SU-DHL-6 (cell line): Measurements from ENCODE around the gene TSC22D4.

Source experiments
- H2AFZ ChIP-seq: fragments of 200-600 bp; sonication (generic); 2 replicates; pipeline ENCODE4 v1.6.1; 2014; ENCODE audit warnings: low read depth, mild to moderate bottlenecking, moderate library complexity, mixed read lengths, antibody characterized with exemption, low read length; ENCODE audit not compliant: severe bottlenecking
- H3F3A ChIP-seq: fragments of 200-600 bp; shearing (Covaris generic); 2 replicates; pipeline ENCODE4 v1.6.0; 2016; ENCODE audit warnings: antibody characterized with exemption, mild to moderate bottlenecking; ENCODE audit not compliant: insufficient read depth
- H3K27ac ChIP-seq: fragments of 200-600 bp; sonication (generic); 2 replicates; pipeline ENCODE4 v1.5.1; 2016; ENCODE audit warnings: low read depth, mild to moderate bottlenecking, low read length, moderate library complexity, mixed read lengths
- H3K27me3 ChIP-seq: fragments of 200-600 bp; sonication (generic), shearing (Covaris generic); 2 replicates; pipeline ENCODE4 v1.6.0; 2014; ENCODE audit warnings: mild to moderate bottlenecking, low read length
- H3K36me3 ChIP-seq: fragments of 200-600 bp; sonication (generic); 2 replicates; pipeline ENCODE4 v1.6.1; 2014; ENCODE audit warnings: mild to moderate bottlenecking, low read length, mixed read lengths
- H3K4me2 ChIP-seq: fragments of 300-600, 200-600 bp; shearing (Covaris generic), sonication (generic); 2 replicates; pipeline ENCODE4 v1.6.0; 2014; ENCODE audit warnings: low read length, low read depth, mild to moderate bottlenecking; ENCODE audit not compliant: poor library complexity, severe bottlenecking
- H3K4me3 ChIP-seq: fragments of 200-600 bp; sonication (generic); 2 replicates; pipeline ENCODE4 v1.5.1; 2014; ENCODE audit warnings: antibody characterized with exemption, low read length, mild to moderate bottlenecking, mixed read lengths; ENCODE audit not compliant: insufficient read depth, poor library complexity, severe bottlenecking
- H3K79me2 ChIP-seq: fragments of 200-600 bp; sonication (generic); 2 replicates; pipeline ENCODE4 v1.6.1; 2014; ENCODE audit warnings: mild to moderate bottlenecking, low read length, moderate library complexity; ENCODE audit not compliant: insufficient read depth
- H3K9ac ChIP-seq: fragments of 200-600 bp; sonication (generic); 2 replicates; pipeline ENCODE4 v1.7.0; 2014; ENCODE audit warnings: mild to moderate bottlenecking, low read length
- H3K9me2 ChIP-seq: fragments of 200-600 bp; sonication (generic); replicated peaks from 2 replicates; pipeline ENCODE4 v1.6.1; 2014; ENCODE audit warnings: low read length; ENCODE audit not compliant: insufficient read depth
- H3K9me3 ChIP-seq: fragments of 200-600 bp; sonication (generic); 2 replicates; pipeline ENCODE4 v1.6.1; 2014; ENCODE audit warnings: low read length, mixed read lengths; ENCODE audit not compliant: insufficient read depth
- H4K20me1 ChIP-seq: fragments of 200-600 bp; sonication (generic); 2 replicates; pipeline ENCODE4 v1.6.1; 2014; ENCODE audit warnings: low read depth, mild to moderate bottlenecking, antibody characterized with exemption, low read length, moderate library complexity, mixed read lengths
- CTCF ChIP-seq: fragments of 200-600 bp; sonication (generic); IDR thresholded peaks from one replicate; pipeline ENCODE4 v1.5.1; 2017; ENCODE audit warnings: antibody characterized with exemption, mild to moderate bottlenecking, low read length, moderate library complexity; ENCODE audit not compliant: insufficient read depth, poor library complexity, severe bottlenecking
- EZH2phosphoT487 ChIP-seq: fragments of 200-600 bp; sonication (generic), shearing (Covaris generic); conservative IDR thresholded peaks from 2 replicates; pipeline ENCODE4 v1.6.1; 2018; ENCODE audit warnings: mild to moderate bottlenecking, antibody characterized with exemption, low read length, moderate library complexity, mixed read lengths

TSC22D4 gene

GRCh38 chr7:100466653-100467605 is 12.1 kb downstream of the TSC22D4 start:
- H3F3A ChIP-seq, result no peaks in the 10 kb centered on the region
- H3K4me3 ChIP-seq, result no peak overlapping the region
- TF ChIP-seq CTCF, result no peak
- TF ChIP-seq EZH2phosphoT487, result no peak
- H4K20me1 ChIP-seq, result no peaks in the 10 kb centered on the region
- H3K9ac ChIP-seq, result no peak overlapping the region
- H3K36me3 ChIP-seq, result no peaks in the 10 kb centered on the region
- H3K4me2 ChIP-seq, result no peak overlapping the region
- no peaks in the 10 kb centered on the region for H3K9me2 ChIP-seq
- H3K27ac ChIP-seq, result no peak overlapping the region
- H2AFZ ChIP-seq, result no peak overlapping the region
- no peaks in the 10 kb centered on the region for H3K27me3 ChIP-seq
- no peaks in the 10 kb centered on the region for H3K79me2 ChIP-seq
- H3K9me3 ChIP-seq, result no peaks in the 10 kb centered on the region

GRCh38 chr7:100465702-100466311 is 13.2 kb downstream of the TSC22D4 start:
- no peaks in the 10 kb centered on the region for H3K9me2 ChIP-seq
- H3K4me3 ChIP-seq, result no peak overlapping the region
- no peaks in the 10 kb centered on the region for H3K27me3 ChIP-seq
- H2AFZ ChIP-seq, result no peak overlapping the region
- H3K36me3 ChIP-seq, result no peaks in the 10 kb centered on the region
- no peaks in the 10 kb centered on the region for H3K9me3 ChIP-seq
- no peak overlapping the region for H3K4me2 ChIP-seq
- no peaks in the 10 kb centered on the region for H3K79me2 ChIP-seq
- no peak overlapping the region for H3K9ac ChIP-seq
- H4K20me1 ChIP-seq, result no peaks in the 10 kb centered on the region
- no peak overlapping the region for H3K27ac ChIP-seq
- no peaks in the 10 kb centered on the region for H3F3A ChIP-seq
- TF ChIP-seq CTCF (no peak), EZH2phosphoT487 (no peak)

DNA sequence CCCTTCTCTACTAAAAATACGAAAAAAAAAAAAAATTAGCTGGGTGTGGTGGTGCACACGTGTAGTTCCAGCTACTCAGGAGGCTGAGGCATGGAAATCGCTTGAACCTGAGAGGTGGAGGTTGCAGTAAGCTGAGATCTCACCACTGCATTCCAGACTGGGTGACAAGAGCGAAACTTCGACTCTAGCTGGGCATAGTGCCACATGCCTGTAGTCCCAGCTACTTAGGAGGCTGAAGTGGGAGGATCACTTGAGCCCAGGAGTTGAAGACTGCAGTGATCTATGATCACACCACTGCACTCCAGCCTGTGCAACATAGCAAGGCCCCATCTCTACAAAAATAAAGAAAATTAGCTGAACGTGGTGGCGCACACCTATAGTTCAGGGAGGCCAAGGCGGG is 13.7 kb downstream of the TSC22D4 start:
- no peaks in the 10 kb centered on the region for H3K79me2 ChIP-seq
- H3K9ac ChIP-seq, result no peak overlapping the region
- H3K4me3 ChIP-seq, result no peak overlapping the region
- no peak overlapping the region for H3K27ac ChIP-seq
- no peaks in the 10 kb centered on the region for H3F3A ChIP-seq
- no peaks in the 10 kb centered on the region for H4K20me1 ChIP-seq
- H3K9me2 ChIP-seq, result no peaks in the 10 kb centered on the region
- H3K36me3 ChIP-seq, result no peaks in the 10 kb centered on the region
- H3K27me3 ChIP-seq, result no peaks in the 10 kb centered on the region
- TF ChIP-seq EZH2phosphoT487 (no peak), CTCF (no peak)
- H2AFZ ChIP-seq, result no peak overlapping the region
- H3K9me3 ChIP-seq, result no peaks in the 10 kb centered on the region
- H3K4me2 ChIP-seq, result no peak overlapping the region
